Neural crest cell (in vitro differentiated cells): ENCODE results near the gene TEKT4. TPM values are rescaled to one million over a fixed set of nuclear protein-coding genes. Genes with fewer than 3 reads are reported as not detected.

Experiments
- DNase-seq: peaks from one replicate; pipeline ENCODE4 v3.0.0; 2021; ENCODE audit warnings: low read depth, mixed read lengths, low spot score
- H3K27ac Mint-ChIP-seq: one replicate; pipeline ENCODE4 v1.8.0; 2021; ENCODE audit warnings: mild to moderate bottlenecking, mixed read lengths; ENCODE audit not compliant: unreplicated experiment
- H3K27me3 Mint-ChIP-seq: 2 replicates; pipeline ENCODE4 v1.8.0; 2021; ENCODE audit warnings: low read depth, mild to moderate bottlenecking, mixed read lengths
- H3K36me3 Mint-ChIP-seq: 2 replicates; pipeline ENCODE4 v1.8.0; 2021; ENCODE audit warnings: low read depth, mild to moderate bottlenecking, mixed read lengths
- H3K4me1 Mint-ChIP-seq: 2 replicates; pipeline ENCODE4 v1.8.0; 2021; ENCODE audit warnings: mixed read lengths
- H3K4me3 Mint-ChIP-seq: one replicate; pipeline ENCODE4 v1.8.0; 2021; ENCODE audit warnings: mild to moderate bottlenecking, mixed read lengths
- H3K9me3 Mint-ChIP-seq: 2 replicates; pipeline ENCODE4 v1.8.0; 2021; ENCODE audit warnings: mixed read lengths
- total RNA-seq: library from RNA; stranded (reverse); gene quantifications from 2 replicates; pipeline ENCODE4 v1.2.1, GENCODE V29; 2021
- TF ChIP-seq, protein P1 (sequence below): fragments of 200-600 bp; sonication (generic); conservative IDR thresholded peaks from 2 replicates; pipeline ENCODE4 v1.5.0; 2021; ENCODE audit warnings: antibody characterized with exemption, mild to moderate bottlenecking

Gene TEKT4
- total RNA-seq, 1 donor from 2014 or later = not detected

DNA sequence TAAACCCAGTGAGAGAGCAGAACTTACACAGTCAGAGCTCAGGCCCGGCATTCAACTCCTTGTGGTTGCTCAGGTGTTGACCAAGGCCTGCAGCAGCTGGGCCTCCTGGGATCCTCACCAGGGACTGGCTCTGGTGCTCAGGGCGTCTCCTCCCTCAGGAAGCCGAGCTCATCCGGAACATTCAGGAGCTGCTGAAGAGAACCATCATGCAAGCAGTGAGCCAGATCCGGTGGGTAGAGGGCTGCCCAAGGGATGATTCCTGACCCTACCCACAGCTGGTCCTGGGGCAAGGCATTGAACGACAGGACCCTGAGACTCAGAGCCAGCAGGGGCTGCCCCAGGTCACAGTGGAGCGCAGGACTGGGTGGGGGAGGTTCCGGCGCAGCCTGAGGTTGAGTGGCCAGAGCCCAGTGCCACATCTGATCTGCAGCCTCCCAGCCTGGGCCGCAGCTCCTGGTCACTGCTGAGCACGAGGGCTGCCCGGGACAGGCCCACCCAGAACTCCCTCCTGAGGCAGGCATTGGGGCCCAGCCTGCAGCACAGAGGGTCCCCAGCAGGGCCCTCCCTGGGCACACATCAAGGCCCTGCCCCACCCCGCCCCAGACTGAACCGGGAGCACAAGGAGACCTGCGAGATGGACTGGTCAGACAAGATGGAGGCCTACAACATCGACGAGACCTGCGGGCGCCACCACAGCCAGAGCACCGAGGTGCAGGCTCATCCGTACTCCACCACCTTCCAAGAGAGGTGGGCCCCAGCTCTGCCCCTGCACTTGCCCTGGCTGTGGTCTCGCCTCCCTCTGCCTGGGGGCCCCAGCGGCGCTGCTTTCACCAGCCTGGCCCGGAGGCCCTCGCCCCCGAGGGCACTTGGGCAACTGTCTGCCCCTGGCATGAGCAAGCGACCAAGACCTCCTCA lies 2.4 kb downstream of the TEKT4 start:
- TF ChIP-seq, protein P1, sequence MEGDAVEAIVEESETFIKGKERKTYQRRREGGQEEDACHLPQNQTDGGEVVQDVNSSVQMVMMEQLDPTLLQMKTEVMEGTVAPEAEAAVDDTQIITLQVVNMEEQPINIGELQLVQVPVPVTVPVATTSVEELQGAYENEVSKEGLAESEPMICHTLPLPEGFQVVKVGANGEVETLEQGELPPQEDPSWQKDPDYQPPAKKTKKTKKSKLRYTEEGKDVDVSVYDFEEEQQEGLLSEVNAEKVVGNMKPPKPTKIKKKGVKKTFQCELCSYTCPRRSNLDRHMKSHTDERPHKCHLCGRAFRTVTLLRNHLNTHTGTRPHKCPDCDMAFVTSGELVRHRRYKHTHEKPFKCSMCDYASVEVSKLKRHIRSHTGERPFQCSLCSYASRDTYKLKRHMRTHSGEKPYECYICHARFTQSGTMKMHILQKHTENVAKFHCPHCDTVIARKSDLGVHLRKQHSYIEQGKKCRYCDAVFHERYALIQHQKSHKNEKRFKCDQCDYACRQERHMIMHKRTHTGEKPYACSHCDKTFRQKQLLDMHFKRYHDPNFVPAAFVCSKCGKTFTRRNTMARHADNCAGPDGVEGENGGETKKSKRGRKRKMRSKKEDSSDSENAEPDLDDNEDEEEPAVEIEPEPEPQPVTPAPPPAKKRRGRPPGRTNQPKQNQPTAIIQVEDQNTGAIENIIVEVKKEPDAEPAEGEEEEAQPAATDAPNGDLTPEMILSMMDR = no peak

DNA sequence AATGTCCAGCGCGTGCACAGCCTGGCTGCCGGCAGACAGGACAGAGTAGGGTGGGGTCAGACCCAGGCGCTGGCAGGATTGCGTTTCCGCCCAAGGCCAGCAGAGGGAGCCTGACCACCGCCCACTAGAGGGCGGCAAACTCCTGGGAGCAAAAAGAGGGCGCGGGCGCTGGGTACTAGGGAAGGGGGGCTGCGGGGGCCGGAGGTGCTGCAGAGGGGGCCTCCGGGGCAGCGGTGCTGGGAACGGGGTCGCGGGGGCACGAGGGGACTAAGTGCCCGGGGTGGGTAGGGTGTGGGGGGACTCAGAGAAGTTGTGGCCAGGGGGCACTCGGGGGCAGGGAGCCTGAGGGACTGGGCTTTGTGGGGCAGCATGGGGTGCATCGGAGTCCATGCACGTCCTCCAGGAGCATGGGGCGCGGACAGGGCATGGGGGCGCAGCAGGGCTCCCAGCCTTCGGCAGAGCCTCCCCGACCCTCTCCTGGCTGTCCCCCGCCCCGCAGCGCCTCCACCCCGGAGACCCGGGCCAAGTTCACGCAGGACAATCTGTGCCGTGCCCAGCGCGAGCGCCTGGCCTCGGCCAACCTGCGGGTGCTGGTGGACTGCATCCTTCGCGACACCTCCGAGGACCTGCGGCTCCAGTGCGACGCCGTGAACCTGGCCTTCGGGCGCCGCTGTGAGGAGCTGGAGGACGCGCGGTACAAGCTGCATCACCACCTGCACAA lies 3.2 kb downstream of the TEKT4 start:
- TF ChIP-seq, protein P1 = peak; percentile 69
- no peaks in the 10 kb centered on the region for H3K9me3 Mint-ChIP-seq
- no peaks in the 10 kb centered on the region for H3K4me1 Mint-ChIP-seq
- no peaks in the 10 kb centered on the region for H3K36me3 Mint-ChIP-seq
- H3K27ac Mint-ChIP-seq = no peak overlapping the region
- DNase-seq = peak; percentile 71
- peaks cover 36% of the 10 kb centered on the region for H3K27me3 Mint-ChIP-seq
- no peak overlapping the region for H3K4me3 Mint-ChIP-seq

More for the DNA sequence above, 2.4 kb downstream of the TEKT4 start:
- no peak overlapping the region for H3K4me3 Mint-ChIP-seq
- no peak for DNase-seq
- H3K27ac Mint-ChIP-seq = no peak overlapping the region
- no peaks in the 10 kb centered on the region for H3K9me3 Mint-ChIP-seq
- H3K4me1 Mint-ChIP-seq = no peaks in the 10 kb centered on the region
- peaks cover 44% of the 10 kb centered on the region for H3K27me3 Mint-ChIP-seq
- H3K36me3 Mint-ChIP-seq = no peaks in the 10 kb centered on the region

DNA sequence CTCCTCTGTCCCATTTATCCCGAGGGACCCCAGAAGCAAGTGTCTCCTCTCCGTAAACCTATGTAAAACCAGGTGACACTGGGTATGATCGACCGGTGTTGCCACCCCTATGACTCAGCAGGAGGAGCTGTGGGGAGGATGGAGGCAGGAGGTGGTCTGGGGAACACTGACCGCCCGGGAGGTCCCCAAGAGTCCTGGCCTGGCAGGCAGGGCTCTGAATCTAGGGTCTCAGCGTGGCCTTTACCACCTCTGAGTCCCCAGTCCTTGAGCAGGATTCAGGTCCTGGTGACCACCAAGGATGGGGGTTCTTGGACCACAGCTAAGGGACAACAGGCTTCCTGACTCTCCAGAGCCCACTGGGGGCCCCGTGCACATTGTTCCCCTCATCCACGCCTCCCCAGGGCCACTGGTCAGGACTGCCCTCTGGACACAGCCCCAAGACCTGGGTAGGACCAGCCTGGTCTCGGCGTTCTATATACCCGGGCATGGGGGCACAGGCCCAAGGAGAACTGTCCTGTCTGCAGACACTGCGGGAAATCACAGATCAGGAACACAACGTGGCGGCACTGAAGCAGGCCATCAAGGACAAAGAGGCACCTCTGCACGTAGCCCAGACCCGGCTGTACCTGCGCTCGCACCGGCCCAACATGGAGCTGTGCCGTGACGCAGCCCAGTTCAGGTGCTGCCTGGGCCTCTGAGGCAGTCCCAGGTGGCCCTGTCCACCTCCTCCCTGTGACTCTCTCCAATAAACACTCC lies 4.0 kb downstream of the TEKT4 start:
- Mint-ChIP-seq H3K27ac (no peak overlapping the region), H3K4me1 (no peaks in the 10 kb centered on the region), H3K27me3 (peaks cover 30% of the 10 kb centered on the region), H3K4me3 (no peak overlapping the region), H3K9me3 (no peaks in the 10 kb centered on the region), H3K36me3 (no peaks in the 10 kb centered on the region)
- no peak for DNase-seq
- TF ChIP-seq, protein P1 = no peak

DNA sequence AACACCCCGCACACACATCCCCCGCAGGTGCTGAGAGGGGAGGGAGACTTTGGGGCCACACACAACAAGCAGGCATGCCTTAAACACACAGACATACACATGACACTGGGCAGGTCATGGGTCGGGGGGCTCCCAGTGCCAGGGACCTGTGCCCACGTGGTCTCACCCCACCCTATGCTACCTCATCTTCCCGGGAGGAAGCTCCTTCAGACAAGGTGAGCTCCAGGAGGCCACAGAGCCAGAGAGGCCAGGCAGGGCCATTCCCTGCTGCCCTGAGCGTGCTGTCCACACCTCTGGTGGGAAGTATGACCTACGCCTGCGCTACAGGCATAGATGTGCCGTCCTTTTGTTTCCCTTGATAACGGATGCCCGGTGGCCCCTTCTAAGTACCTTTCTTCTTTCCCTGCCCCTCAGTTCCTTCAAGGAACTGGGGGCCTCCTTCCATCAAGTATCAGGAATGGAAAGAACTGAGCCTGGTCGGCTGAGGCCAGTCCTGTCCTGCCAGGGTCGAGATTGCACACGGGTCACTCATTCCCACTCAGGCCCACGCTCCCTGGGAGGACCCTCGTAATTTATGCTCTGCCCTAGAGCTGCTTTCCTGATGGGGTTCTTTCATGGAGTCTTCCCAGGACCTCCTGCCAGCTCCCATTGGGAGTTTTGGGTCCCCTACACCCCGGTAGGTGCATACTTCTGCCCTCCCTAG lies 4.7 kb downstream of the TEKT4 start:
- no peak for DNase-seq
- no peaks in the 10 kb centered on the region for H3K4me1 Mint-ChIP-seq
- H3K36me3 Mint-ChIP-seq = no peaks in the 10 kb centered on the region
- H3K9me3 Mint-ChIP-seq = no peaks in the 10 kb centered on the region
- H3K27me3 Mint-ChIP-seq = peaks cover 22% of the 10 kb centered on the region
- H3K27ac Mint-ChIP-seq = no peak overlapping the region
- no peak overlapping the region for H3K4me3 Mint-ChIP-seq
- TF ChIP-seq, protein P1 = no peak

DNA sequence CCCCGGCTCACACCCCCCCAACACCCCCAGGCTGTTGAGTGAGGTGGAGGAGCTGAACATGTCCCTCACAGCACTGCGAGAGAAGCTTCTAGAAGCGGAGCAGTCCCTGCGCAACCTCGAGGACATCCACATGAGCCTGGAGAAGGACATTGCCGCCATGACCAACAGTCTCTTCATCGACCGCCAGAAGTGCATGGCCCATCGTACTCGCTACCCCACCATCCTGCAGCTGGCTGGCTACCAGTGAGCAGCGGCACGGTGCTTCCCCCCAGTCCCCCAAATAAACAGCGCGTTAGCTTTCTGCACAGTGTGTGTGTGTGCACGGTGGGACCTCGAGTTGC lies 5.3 kb downstream of the TEKT4 start:
- DNase-seq = no peak
- Mint-ChIP-seq H3K9me3 (no peaks in the 10 kb centered on the region), H3K4me1 (no peaks in the 10 kb centered on the region)

More for the DNA sequence above, 5.3 kb downstream of the TEKT4 start:
- TF ChIP-seq, protein P1 = no peak
- Mint-ChIP-seq H3K27me3 (peaks cover 19% of the 10 kb centered on the region), H3K4me3 (no peak overlapping the region), H3K36me3 (no peaks in the 10 kb centered on the region), H3K27ac (no peak overlapping the region)
